Measurements from ENCODE around the gene LIPG. TPM values are rescaled to one million over a fixed set of nuclear protein-coding genes. Genes with fewer than 3 reads are reported as not detected.
"Not testable (repeated sequence)": the region's sequence is repeated elsewhere in the genome, so short reads cannot be mapped to it uniquely, and the experiment has no call there.

LIPG gene
- total RNA-seq, 1 donor from 2014 or later = 0.88 TPM

GRCh38 chr18:49553003-49553402 is 8.9 kb upstream of the LIPG start:
- Mint-ChIP-seq H3K36me3 (ENCODE audit: low read depth) (no peaks in the 10 kb centered on the region), H3K27ac (no peak overlapping the region), H3K4me3 (no peak overlapping the region), H3K4me1 (ENCODE audit: low read depth) (no peaks in the 10 kb centered on the region), H3K27me3 (ENCODE audit: insufficient read depth) (peaks cover 24% of the 10 kb centered on the region), H3K9me3 (no peaks in the 10 kb centered on the region)
- no peak for DNase-seq (ENCODE audit: low spot score)
- intact Hi-C loops (cut with micrococcal nuclease) = no loop called here

- Mint-ChIP-seq H3K27me3 (ENCODE audit: insufficient read depth) (peaks cover 43% of the 10 kb centered on the region), H3K9me3 (no peaks in the 10 kb centered on the region)
Observed at GRCh38 chr18:49555641-49556040, 6.2 kb upstream of the LIPG start.

GRCh38 chr18:49558356-49558755 is 3.5 kb upstream of the LIPG start:
- Mint-ChIP-seq H3K27me3 (ENCODE audit: insufficient read depth) (peaks cover 60% of the 10 kb centered on the region), H3K9me3 (no peaks in the 10 kb centered on the region), H3K36me3 (ENCODE audit: low read depth) (no peaks in the 10 kb centered on the region), H3K27ac (no peak overlapping the region), H3K4me3 (no peak overlapping the region), H3K4me1 (ENCODE audit: low read depth) (peaks cover 30% of the 10 kb centered on the region)
- DNase-seq (ENCODE audit: low spot score) = no peak
- intact Hi-C loops (cut with micrococcal nuclease) = no loop called here

More at GRCh38 chr18:49555641-49556040, 6.2 kb upstream of the LIPG start:
- no peak for DNase-seq (ENCODE audit: low spot score)
- no peak overlapping the region for H3K4me3 Mint-ChIP-seq
- intact Hi-C loops (cut with micrococcal nuclease) = no loop called here
- peaks cover 5% of the 10 kb centered on the region for H3K4me1 Mint-ChIP-seq (ENCODE audit: low read depth)
- no peaks in the 10 kb centered on the region for H3K36me3 Mint-ChIP-seq (ENCODE audit: low read depth)
- no peak overlapping the region for H3K27ac Mint-ChIP-seq

GRCh38 chr18:49559326-49559931 is 2.4 kb upstream of the LIPG start:
- H3K27ac Mint-ChIP-seq; H3K4me3 Mint-ChIP-seq; DNase-seq (ENCODE audit: low spot score); H3K9me3 Mint-ChIP-seq; H3K36me3 Mint-ChIP-seq (ENCODE audit: low read depth): not testable (repeated sequence)
- intact Hi-C loops (cut with micrococcal nuclease) = loop anchor here (1.0 kb wide), 1 partner anchor 299 kb away; no protein-coding TSS in a partner anchor
- Mint-ChIP-seq H3K27me3 (ENCODE audit: insufficient read depth) (peaks cover 68% of the 10 kb centered on the region), H3K4me1 (ENCODE audit: low read depth) (peaks cover 33% of the 10 kb centered on the region)

GRCh38 chr18:49560277-49560623 is 1.6 kb upstream of the LIPG start:
- no peaks in the 10 kb centered on the region for H3K9me3 Mint-ChIP-seq
- no peaks in the 10 kb centered on the region for H3K36me3 Mint-ChIP-seq (ENCODE audit: low read depth)
- no peak overlapping the region for H3K27ac Mint-ChIP-seq
- H3K4me3 Mint-ChIP-seq = no peak overlapping the region
- H3K27me3 Mint-ChIP-seq (ENCODE audit: insufficient read depth) = peaks cover 72% of the 10 kb centered on the region
- H3K4me1 Mint-ChIP-seq (ENCODE audit: low read depth) = peaks cover 33% of the 10 kb centered on the region
- no peak for DNase-seq (ENCODE audit: low spot score)
- intact Hi-C loops (cut with micrococcal nuclease) = loop anchor here (2.0 to 10.0 kb wide), 2 partner anchors 49 to 635 kb away; partner anchors contain the start of gene MYO5B

GRCh38 chr18:49560624-49561288 is 1.1 kb upstream of the LIPG start:
- peaks cover 33% of the 10 kb centered on the region for H3K4me1 Mint-ChIP-seq (ENCODE audit: low read depth)
- intact Hi-C loops (cut with micrococcal nuclease) = loop anchor here (1.0 to 10.0 kb wide), 3 partner anchors 50 to 634 kb away; partner anchors contain the start of gene MYO5B
- H3K27me3 Mint-ChIP-seq (ENCODE audit: insufficient read depth) = peaks cover 76% of the 10 kb centered on the region
- H3K4me3 Mint-ChIP-seq = peak overlapping the region; percentile 66
- no peaks in the 10 kb centered on the region for H3K9me3 Mint-ChIP-seq
- H3K36me3 Mint-ChIP-seq (ENCODE audit: low read depth) = no peaks in the 10 kb centered on the region
- DNase-seq (ENCODE audit: low spot score) = no peak
- H3K27ac Mint-ChIP-seq = no peak overlapping the region

GRCh38 chr18:49562481-49563129 is 748 bp downstream of the LIPG start:
- DNase-seq (ENCODE audit: low spot score) = no peak
- no peak overlapping the region for H3K27ac Mint-ChIP-seq
- no peaks in the 10 kb centered on the region for H3K9me3 Mint-ChIP-seq
- peaks cover 79% of the 10 kb centered on the region for H3K27me3 Mint-ChIP-seq (ENCODE audit: insufficient read depth)
- H3K4me1 Mint-ChIP-seq (ENCODE audit: low read depth) = peaks cover 33% of the 10 kb centered on the region
- H3K36me3 Mint-ChIP-seq (ENCODE audit: low read depth) = no peaks in the 10 kb centered on the region
- intact Hi-C loops (cut with micrococcal nuclease) = loop anchor here (2.0 to 10.0 kb wide), 2 partner anchors 162 to 632 kb away; partner anchors contain the start of gene MYO5B
- peak overlapping the region; percentile 66 for H3K4me3 Mint-ChIP-seq

GRCh38 chr18:49563130-49563540 is 1.3 kb downstream of the LIPG start:
- no peak for DNase-seq (ENCODE audit: low spot score)
- H3K36me3 Mint-ChIP-seq (ENCODE audit: low read depth) = no peaks in the 10 kb centered on the region
- H3K4me3 Mint-ChIP-seq = peak overlapping the region; percentile 32
- no peaks in the 10 kb centered on the region for H3K9me3 Mint-ChIP-seq
- H3K4me1 Mint-ChIP-seq (ENCODE audit: low read depth) = peaks cover 33% of the 10 kb centered on the region
- no peak overlapping the region for H3K27ac Mint-ChIP-seq
- intact Hi-C loops (cut with micrococcal nuclease) = loop anchor here (2.0 to 10.0 kb wide), 2 partner anchors 162 to 632 kb away; partner anchors contain the start of gene MYO5B
- H3K27me3 Mint-ChIP-seq (ENCODE audit: insufficient read depth) = peaks cover 81% of the 10 kb centered on the region

- DNase-seq (ENCODE audit: low spot score) = no peak
- Mint-ChIP-seq H3K9me3 (no peaks in the 10 kb centered on the region), H3K27ac (no peak overlapping the region), H3K36me3 (ENCODE audit: low read depth) (no peaks in the 10 kb centered on the region), H3K27me3 (ENCODE audit: insufficient read depth) (peaks cover 74% of the 10 kb centered on the region), H3K4me1 (ENCODE audit: low read depth) (peaks cover 33% of the 10 kb centered on the region), H3K4me3 (no peak overlapping the region)
- intact Hi-C loops (cut with micrococcal nuclease) = loop anchor here (2.0 to 10.0 kb wide), 2 partner anchors 161 to 631 kb away; partner anchors contain the start of gene MYO5B
Observed at GRCh38 chr18:49563701-49564517, 2.1 kb downstream of the LIPG start.

- Mint-ChIP-seq H3K27ac (no peak overlapping the region), H3K9me3 (no peaks in the 10 kb centered on the region), H3K27me3 (ENCODE audit: insufficient read depth) (peaks cover 69% of the 10 kb centered on the region), H3K36me3 (ENCODE audit: low read depth) (no peaks in the 10 kb centered on the region), H3K4me1 (ENCODE audit: low read depth) (peaks cover 33% of the 10 kb centered on the region), H3K4me3 (no peak overlapping the region)
- intact Hi-C loops (cut with micrococcal nuclease) = loop anchor here (10.0 kb wide), 1 partner anchor 630 kb away; the partner anchor contains the start of gene MYO5B
- no peak for DNase-seq (ENCODE audit: low spot score)
Observed at GRCh38 chr18:49564518-49564834, 2.6 kb downstream of the LIPG start.

GRCh38 chr18:49565101-49565500 is 3.2 kb downstream of the LIPG start:
- no peak overlapping the region for H3K4me3 Mint-ChIP-seq
- peaks cover 33% of the 10 kb centered on the region for H3K4me1 Mint-ChIP-seq (ENCODE audit: low read depth)

GRCh38 chr18:49565612-49566011 is 3.8 kb downstream of the LIPG start:
- Mint-ChIP-seq H3K36me3 (ENCODE audit: low read depth) (no peaks in the 10 kb centered on the region), H3K27me3 (ENCODE audit: insufficient read depth) (peaks cover 58% of the 10 kb centered on the region), H3K4me3 (no peak overlapping the region), H3K27ac (no peak overlapping the region), H3K4me1 (ENCODE audit: low read depth) (peaks cover 28% of the 10 kb centered on the region), H3K9me3 (no peaks in the 10 kb centered on the region)
- intact Hi-C loops (cut with micrococcal nuclease) = loop anchor here (10.0 kb wide), 1 partner anchor 629 kb away; the partner anchor contains the start of gene MYO5B
- no peak for DNase-seq (ENCODE audit: low spot score)

More at GRCh38 chr18:49565101-49565500, 3.2 kb downstream of the LIPG start:
- no peaks in the 10 kb centered on the region for H3K9me3 Mint-ChIP-seq
- no peak for DNase-seq (ENCODE audit: low spot score)
- H3K36me3 Mint-ChIP-seq (ENCODE audit: low read depth) = no peaks in the 10 kb centered on the region
- no peak overlapping the region for H3K27ac Mint-ChIP-seq
- intact Hi-C loops (cut with micrococcal nuclease) = loop anchor here (10.0 kb wide), 1 partner anchor 630 kb away; the partner anchor contains the start of gene MYO5B
- H3K27me3 Mint-ChIP-seq (ENCODE audit: insufficient read depth) = peaks cover 62% of the 10 kb centered on the region

Data from activated T-helper 1 cell treated with anti-CD3 and anti-CD28 coated beads, Interleukin-12 subunit alpha, Interleukin-12 subunit beta, Interleukin-2, Interleukin-4 antibody, amounts not matched to agents 30 ng/mL and 10 ng/mL and 1 ng/mL, durations not matched to agents 14 hours and 24 hours and 36 hours (primary cell).